Stimulated activated CD8-positive, alpha-beta memory T cell treated with anti-CD3 and anti-CD28 coated beads, Interleukin-15, amount 100 ng/mL, for 4 hours (primary cell): ENCODE data around the gene THOP1.

Experiments used
- DNase-seq, 2 donors: peaks; one replicate each; pipeline ENCODE4 v3.0.0-alpha.2; 2020; ENCODE audit warnings: low read depth in 2 of 2

Gene THOP1

GRCh38 chr19:2762783-2763496 is 22.4 kb upstream of the THOP1 start:
- no peak for DNase-seq

- DNase-seq: no peak
Measured at GRCh38 chr19:2763687-2764086, 21.6 kb upstream of the THOP1 start.

- no peak for DNase-seq
Measured at GRCh38 chr19:2764945-2765344, 20.4 kb upstream of the THOP1 start.

- no peak for DNase-seq
Measured at GRCh38 chr19:2765376-2765775, 19.9 kb upstream of the THOP1 start.

GRCh38 chr19:2766594-2767372 is 18.5 kb upstream of the THOP1 start:
- DNase-seq: no peak

- DNase-seq: no peak
Measured at GRCh38 chr19:2767688-2768087, 17.6 kb upstream of the THOP1 start.

GRCh38 chr19:2768365-2769132 is 16.8 kb upstream of the THOP1 start:
- no peak for DNase-seq

GRCh38 chr19:2769218-2769617 is 16.1 kb upstream of the THOP1 start:
- DNase-seq: no peak

- DNase-seq: no peak
Measured at GRCh38 chr19:2770055-2771013, 15.0 kb upstream of the THOP1 start.

- DNase-seq: no peak
Measured at GRCh38 chr19:2771786-2772674, 13.3 kb upstream of the THOP1 start.

- no peak for DNase-seq
Measured at GRCh38 chr19:2774083-2774679, 11.1 kb upstream of the THOP1 start.

GRCh38 chr19:2774953-2775555 is 10.2 kb upstream of the THOP1 start:
- no peak for DNase-seq

- peak; percentile 42 to 54 for DNase-seq
Measured at GRCh38 chr19:2775556-2776430, 9.5 kb upstream of the THOP1 start.

GRCh38 chr19:2777952-2778683 is 7.2 kb upstream of the THOP1 start:
- no peak for DNase-seq

GRCh38 chr19:2779121-2779740 is 6.1 kb upstream of the THOP1 start:
- no peak for DNase-seq

GRCh38 chr19:2780284-2780683 is 5.0 kb upstream of the THOP1 start:
- no peak for DNase-seq

GRCh38 chr19:2782329-2782935 is 2.9 kb upstream of the THOP1 start:
- no peak for DNase-seq
